MV-4-11 (cell line): Measurements from ENCODE around the gene BTF3.
"Not testable (repeated sequence)": the region's sequence is repeated elsewhere in the genome, so short reads cannot be mapped to it uniquely, and the experiment has no call there.

Experiments used
- DNase-seq: peaks from one replicate; lab custom pipeline; 2025; lab: John Stamatoyannopoulos, UW

The BTF3 gene

DNA sequence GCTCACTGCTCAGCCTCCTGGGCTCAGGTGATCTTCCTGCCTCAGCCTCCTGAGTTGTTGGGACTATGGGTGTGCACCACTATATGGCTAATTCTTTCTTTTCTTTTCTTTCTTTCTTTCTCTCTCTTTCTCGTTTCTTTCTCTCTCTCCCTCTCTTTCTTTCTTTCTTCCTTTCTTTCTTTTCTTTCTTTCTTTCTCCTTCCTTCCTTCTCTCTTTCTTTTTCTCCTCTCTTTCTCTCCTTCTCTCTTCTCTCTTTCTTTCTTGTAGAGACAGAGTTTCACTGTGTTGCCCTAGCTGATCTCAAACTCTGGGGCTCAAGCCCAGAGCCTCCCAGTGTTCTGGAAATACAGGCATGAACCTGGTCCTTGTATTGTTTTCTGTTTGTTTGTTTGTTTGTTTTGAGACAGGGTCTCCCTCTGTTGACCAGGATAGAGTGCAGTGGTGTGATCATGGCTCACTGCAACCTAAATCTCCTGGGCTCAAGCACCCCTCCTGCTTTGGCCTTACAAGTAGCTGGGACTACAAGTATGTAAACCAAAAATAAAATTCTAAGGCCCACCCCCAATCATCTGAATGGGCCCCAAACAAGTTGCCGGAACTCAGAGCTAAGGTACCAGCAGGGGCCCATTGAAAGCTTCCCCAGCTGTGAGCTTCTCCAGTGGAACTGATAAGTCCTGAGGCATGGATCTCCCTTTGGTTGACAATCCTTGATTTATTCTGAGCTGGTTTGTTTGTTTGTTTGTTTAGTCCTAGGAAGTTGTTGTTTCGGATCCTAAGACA lies 11.9 kb upstream of the BTF3 start:
- no peak for DNase-seq

GRCh38 chr5:73487257-73487656 lies 11.0 kb upstream of the BTF3 start:
- not testable (repeated sequence) for DNase-seq

- no peak for DNase-seq
Observed at GRCh38 chr5:73487815-73488214, 10.4 kb upstream of the BTF3 start.

DNA sequence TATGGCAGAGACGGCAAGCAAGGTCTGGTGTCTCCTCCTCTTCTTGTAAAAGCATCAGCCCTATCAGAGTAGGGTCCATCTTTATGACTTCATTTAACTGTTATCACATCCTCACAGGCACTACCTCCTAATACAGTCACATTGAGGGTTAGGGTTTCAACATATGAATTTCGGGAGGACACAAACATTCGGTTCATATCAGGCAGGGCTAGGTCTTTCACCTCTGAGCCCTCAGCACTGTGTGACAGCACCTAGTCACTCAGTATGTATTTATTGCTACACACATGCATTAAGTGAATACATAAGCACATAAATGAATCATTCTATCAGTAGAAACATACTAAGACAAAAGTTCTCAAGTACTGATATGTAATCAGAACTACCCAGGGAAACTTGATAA lies 9.4 kb upstream of the BTF3 start:
- no peak for DNase-seq

GRCh38 chr5:73490088-73490487 lies 8.2 kb upstream of the BTF3 start:
- no peak for DNase-seq

GRCh38 chr5:73491155-73491554 lies 7.1 kb upstream of the BTF3 start:
- DNase-seq: no peak

DNA sequence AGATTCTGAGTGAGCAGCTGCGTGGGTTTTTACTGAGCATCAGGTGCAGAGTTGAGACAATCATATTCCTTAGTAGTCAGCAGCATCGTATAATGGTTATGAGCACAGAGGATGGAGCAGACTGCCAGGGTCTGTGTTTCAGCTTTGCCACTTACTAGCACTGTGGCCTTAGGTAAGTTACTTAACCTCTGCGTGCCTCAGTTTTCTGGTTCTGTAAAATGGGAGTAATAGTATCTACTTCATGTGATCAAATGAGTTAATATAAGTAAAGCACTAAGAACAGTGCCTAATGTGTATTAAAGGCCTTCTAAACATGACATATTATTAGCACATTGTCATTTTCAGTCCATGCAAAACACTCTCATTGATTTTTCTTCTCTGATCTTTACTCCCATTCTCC lies 4.8 kb upstream of the BTF3 start:
- DNase-seq: no peak

- no peak for DNase-seq
Observed at GRCh38 chr5:73494721-73495120, 3.5 kb upstream of the BTF3 start.

- no peak for DNase-seq
Observed at GRCh38 chr5:73495772-73496335, 2.4 kb upstream of the BTF3 start.

DNA sequence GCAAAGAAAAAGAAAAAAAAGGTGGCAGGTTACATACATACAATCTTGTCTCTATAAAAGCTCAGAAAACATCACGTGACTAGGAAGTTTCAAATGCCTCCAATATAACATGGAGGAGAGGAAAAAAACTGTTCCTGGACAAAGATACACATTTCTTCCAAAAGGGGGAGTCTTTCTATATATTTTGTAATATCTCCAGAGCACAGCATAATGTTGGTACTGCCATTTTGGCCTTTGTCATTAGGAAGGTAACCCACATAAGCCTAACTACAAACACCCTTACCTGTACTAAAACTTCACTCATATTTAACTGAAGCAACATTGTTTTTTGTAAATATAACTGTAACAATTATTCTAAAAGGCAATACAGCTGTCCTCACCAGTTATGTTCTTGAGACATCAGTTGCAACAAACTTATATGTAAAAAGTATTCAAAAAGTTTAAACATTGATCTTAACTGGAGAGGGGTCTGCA lies 1.2 kb upstream of the BTF3 start:
- DNase-seq: peak; percentile 69

DNA sequence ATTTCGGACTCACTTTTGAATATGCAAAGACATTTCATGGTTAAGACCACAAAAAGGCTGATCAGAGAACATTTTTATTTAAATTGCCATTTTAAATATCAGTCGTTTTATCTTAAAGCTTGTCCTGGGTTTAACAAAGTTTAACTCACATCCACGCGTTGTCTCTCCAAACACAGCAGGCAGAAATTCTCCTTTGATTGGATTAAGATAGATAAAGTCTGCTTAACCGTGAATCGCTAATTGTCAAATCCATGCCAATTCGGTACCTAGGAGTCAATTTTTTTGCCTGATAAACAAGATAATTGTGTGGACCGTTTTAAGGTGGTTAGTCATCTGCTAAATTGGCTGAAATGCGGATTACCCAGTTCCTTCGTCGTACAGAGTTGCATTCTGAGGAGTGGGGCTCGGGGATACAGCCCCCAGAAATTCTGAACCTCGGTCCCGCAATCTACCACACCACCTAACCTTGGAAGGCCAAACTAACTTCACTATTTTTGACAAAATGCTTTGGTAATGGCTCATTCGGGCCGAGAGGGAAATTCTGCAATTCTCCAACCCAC lies 665 bp upstream of the BTF3 start:
- no peak for DNase-seq

DNA sequence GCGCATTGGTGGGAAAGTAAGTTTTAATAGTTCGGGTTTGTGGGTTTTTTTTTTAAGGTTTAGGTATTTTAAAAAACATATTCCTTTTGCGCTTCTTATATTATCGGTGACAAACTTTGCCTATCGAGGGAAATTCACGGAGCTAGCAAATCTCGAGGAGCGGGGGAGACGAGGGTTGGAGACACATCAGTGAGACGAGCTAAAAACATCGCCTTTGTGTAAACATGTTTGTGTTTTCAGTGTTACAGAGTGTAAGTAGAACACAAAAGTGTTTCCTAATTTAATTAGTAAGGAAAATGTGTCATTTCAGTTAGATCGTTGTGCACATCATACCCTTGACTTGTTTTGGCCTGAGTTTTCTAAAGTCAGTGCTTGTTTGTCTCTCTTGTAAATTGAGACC lies 945 bp downstream of the BTF3 start:
- DNase-seq: no peak

- no peak for DNase-seq
Observed at GRCh38 chr5:73499756-73500155, 1.5 kb downstream of the BTF3 start.

DNA sequence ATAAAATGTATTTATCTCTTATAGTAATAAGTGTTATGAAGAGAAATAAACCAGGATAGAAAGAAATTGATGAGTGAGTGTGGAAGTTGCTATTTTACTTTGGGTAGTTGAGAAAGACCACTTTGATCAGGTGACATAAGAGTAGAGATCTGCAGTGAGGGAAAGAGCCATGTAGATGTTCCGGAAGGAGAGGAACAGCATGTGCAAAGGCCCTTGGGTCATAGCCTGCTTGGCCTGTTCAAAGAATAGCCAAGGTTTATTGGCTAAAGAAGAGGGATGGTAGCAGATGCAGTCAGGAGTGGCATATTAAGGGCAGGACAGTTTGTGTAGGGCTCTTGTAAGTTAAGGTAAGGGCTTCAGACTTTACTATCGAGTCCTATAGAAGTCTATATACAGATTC lies 3.2 kb downstream of the BTF3 start:
- DNase-seq: no peak

GRCh38 chr5:73506459-73506955 lies 8.3 kb downstream of the BTF3 start:
- no peak for DNase-seq

DNA sequence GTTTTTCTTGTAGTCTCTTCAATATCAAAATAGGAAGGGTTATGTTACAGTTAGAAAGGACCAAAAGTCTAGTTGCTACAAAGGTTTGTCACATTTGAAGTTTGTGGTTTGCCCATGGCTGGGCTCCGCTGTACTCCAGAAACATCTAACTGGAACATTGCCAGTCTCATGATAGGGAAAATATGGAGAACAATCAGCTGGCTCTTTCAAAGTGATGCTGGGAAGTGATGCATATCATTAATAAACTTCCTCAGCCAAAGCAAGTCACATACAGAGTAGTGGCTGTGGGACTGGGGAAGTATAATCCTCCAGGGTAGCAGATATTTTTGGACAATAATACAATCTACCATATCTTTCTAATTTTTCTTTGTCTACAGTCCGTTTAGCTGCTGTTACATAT lies 8.8 kb downstream of the BTF3 start:
- DNase-seq: no peak

DNA sequence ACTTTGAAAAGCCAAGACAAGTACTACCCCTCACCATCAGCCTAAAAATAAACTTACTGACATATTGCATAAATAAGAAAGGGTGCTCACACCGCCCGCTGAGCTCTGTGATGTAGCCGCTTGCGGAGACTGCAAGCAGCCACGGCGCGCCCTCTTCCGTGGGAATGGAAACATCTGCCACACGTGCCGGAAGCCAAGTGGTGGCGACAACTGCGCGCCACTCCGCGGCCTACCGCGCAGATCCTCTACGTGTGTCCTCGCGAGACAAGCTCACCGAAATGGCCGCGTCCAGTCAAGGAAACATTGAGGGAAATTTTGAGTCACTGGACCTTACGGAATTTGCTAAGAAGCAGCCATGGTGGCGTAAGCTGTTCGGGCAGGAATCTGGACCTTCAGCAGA lies 10.3 kb downstream of the BTF3 start:
- not testable (repeated sequence) for DNase-seq

DNA sequence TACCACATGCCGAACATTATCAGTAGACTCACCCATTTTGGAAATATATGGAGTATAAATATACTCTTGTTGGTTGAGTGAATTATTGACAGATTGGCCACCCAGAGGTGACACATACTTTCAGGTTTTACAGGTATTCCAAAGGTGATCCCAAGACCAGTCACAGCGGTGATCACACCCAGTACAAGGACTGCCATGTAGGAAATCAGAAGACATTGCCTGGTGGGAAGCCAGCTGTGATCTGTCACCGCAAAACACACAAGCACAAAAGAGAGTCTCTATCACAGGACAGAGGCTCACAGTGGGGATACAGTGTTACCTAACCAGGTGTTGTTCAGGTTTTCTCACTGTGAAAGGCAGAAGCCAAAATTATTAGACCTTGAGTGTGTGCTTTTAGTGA lies 15.8 kb downstream of the BTF3 start:
- DNase-seq: no peak

- DNase-seq: no peak
Observed at GRCh38 chr5:73514418-73514817, 16.2 kb downstream of the BTF3 start.

GRCh38 chr5:73515232-73515631 lies 17.0 kb downstream of the BTF3 start:
- peak; percentile 38 for DNase-seq

- DNase-seq: peak; percentile 83
Observed at GRCh38 chr5:73519531-73520283, 21.5 kb downstream of the BTF3 start.

DNA sequence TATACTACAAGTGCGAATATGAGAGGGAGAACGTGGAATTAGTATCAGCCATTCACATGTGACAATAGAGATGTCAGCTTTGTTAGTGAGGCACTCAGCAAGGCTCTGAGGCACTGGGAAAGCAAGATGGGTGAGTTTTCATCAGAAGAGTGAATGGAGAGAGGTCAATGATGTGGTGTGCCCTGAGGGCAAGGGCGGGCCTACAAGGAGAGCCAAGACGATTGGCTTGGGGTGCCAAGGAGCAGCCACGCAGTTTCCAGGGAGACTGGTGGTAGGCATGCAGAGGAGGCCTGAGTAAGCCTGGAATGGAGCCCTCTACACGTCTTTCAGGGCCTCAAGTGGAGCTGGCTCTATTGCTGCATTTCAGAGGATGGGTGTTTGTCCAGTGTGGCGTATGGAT lies 24.7 kb downstream of the BTF3 start:
- no peak for DNase-seq

GRCh38 chr5:73523861-73524260 lies 25.6 kb downstream of the BTF3 start:
- no peak for DNase-seq
